Measurements from ENCODE around the gene PRPH. TPM values are rescaled to one million over a fixed set of nuclear protein-coding genes. Genes with fewer than 3 reads are reported as not detected.
A peak's percentile ranks its signal among the peaks of the same experiment; 100 is the strongest.
"Not testable (repeated sequence)": the region's sequence is repeated elsewhere in the genome, so short reads cannot be mapped to it uniquely, and the experiment has no call there.

PRPH gene
- total RNA-seq, 1 donor from 2014 or later: 3.7 TPM

- ATAC-seq (no peak), DNase-seq (ENCODE audit: low spot score) (no peak)
- intact Hi-C loops (cut with DNase I): no loop called here
Measured at GRCh38 chr12:49274396-49275069, 20.4 kb upstream of the PRPH start.

GRCh38 chr12:49276304-49277290 is 18.4 kb upstream of the PRPH start:
- intact Hi-C loops (cut with DNase I): no loop called here
- DNase-seq (ENCODE audit: low spot score) (no peak), ATAC-seq (no peak)

- intact Hi-C loops (cut with DNase I): no loop called here
- DNase-seq (ENCODE audit: low spot score) (no peak), ATAC-seq (no peak)
Measured at GRCh38 chr12:49277466-49277865, 17.5 kb upstream of the PRPH start.

GRCh38 chr12:49279706-49280159 is 15.2 kb upstream of the PRPH start:
- no peak for ATAC-seq
- DNase-seq (ENCODE audit: low spot score): no peak
- intact Hi-C loops (cut with DNase I): no loop called here

- ATAC-seq; intact Hi-C loops (cut with DNase I); DNase-seq (ENCODE audit: low spot score): not testable (repeated sequence)
Measured at GRCh38 chr12:49280545-49280944, 14.4 kb upstream of the PRPH start.

GRCh38 chr12:49282302-49282701 is 12.6 kb upstream of the PRPH start:
- intact Hi-C loops (cut with DNase I): no loop called here
- no peak for DNase-seq (ENCODE audit: low spot score)

GRCh38 chr12:49282740-49283375 is 12.1 kb upstream of the PRPH start:
- intact Hi-C loops (cut with DNase I); DNase-seq (ENCODE audit: low spot score); ATAC-seq: not testable (repeated sequence)

More at GRCh38 chr12:49282302-49282701, 12.6 kb upstream of the PRPH start:
- no peak for ATAC-seq

- ATAC-seq: no peak
- intact Hi-C loops (cut with DNase I): no loop called here
- no peak for DNase-seq (ENCODE audit: low spot score)
Measured at GRCh38 chr12:49283541-49284429, 11.2 kb upstream of the PRPH start.

GRCh38 chr12:49284672-49285071 is 10.3 kb upstream of the PRPH start:
- ATAC-seq: no peak
- no peak for DNase-seq (ENCODE audit: low spot score)
- intact Hi-C loops (cut with DNase I): no loop called here

GRCh38 chr12:49287876-49288275 is 7.1 kb upstream of the PRPH start:
- intact Hi-C loops (cut with DNase I): no loop called here
- DNase-seq (ENCODE audit: low spot score) (no peak), ATAC-seq (no peak)

GRCh38 chr12:49288412-49288853 is 6.5 kb upstream of the PRPH start:
- DNase-seq (ENCODE audit: low spot score) (peak; percentile 77), ATAC-seq (peak; percentile 70)
- intact Hi-C loops (cut with DNase I): no loop called here

- no peak for ATAC-seq
- DNase-seq (ENCODE audit: low spot score): no peak
- intact Hi-C loops (cut with DNase I): no loop called here
Measured at GRCh38 chr12:49288922-49289555, 5.9 kb upstream of the PRPH start.

- ATAC-seq (no peak), DNase-seq (ENCODE audit: low spot score) (no peak)
- intact Hi-C loops (cut with DNase I): no loop called here
Measured at GRCh38 chr12:49292729-49293055, 2.3 kb upstream of the PRPH start.

- DNase-seq (ENCODE audit: low spot score) (no peak), ATAC-seq (peak; percentile 56)
- intact Hi-C loops (cut with DNase I): no loop called here
Measured at GRCh38 chr12:49293056-49293956, 1.6 kb upstream of the PRPH start.

- intact Hi-C loops (cut with DNase I): no loop called here
- DNase-seq (ENCODE audit: low spot score) (no peak), ATAC-seq (no peak)
Measured at GRCh38 chr12:49294086-49294803, 702 bp upstream of the PRPH start.

GRCh38 chr12:49294804-49295081 is 204 bp upstream of the PRPH start:
- intact Hi-C loops (cut with DNase I): no loop called here
- ATAC-seq (no peak), DNase-seq (ENCODE audit: low spot score) (no peak)

Data from sciatic nerve (tissue), 2 donors.